IMR-90 (cell line): ENCODE data around the gene KLF9.

ENCODE experiments used
- BHLHE40 ChIP-seq: fragments of 150-350 bp; IDR thresholded peaks from 2 replicates; pipeline ENCODE4 v1.6.1; 2016; ENCODE audit warnings: mild to moderate bottlenecking, low read depth, low read length
- CEBPB ChIP-seq: IDR thresholded peaks from 2 replicates; pipeline ENCODE4 v1.6.1; 2012; ENCODE audit warnings: low read depth, low read length, improper control_type of control experiment
- FOS ChIP-seq: fragments of 150-350 bp; IDR thresholded peaks from 2 replicates; pipeline ENCODE4 v1.6.1; 2016; ENCODE audit warnings: low read depth, low read length
- MAFK ChIP-seq: IDR thresholded peaks from 2 replicates; pipeline ENCODE4 v1.6.1; 2012; ENCODE audit warnings: low read depth, low read length, improper control_type of control experiment
- MAZ ChIP-seq: IDR thresholded peaks from 2 replicates; pipeline ENCODE4 v1.6.1; 2012; ENCODE audit warnings: low read depth, mild to moderate bottlenecking, low read length, improper control_type of control experiment, moderate library complexity, borderline replicate concordance
- MXI1 ChIP-seq: IDR thresholded peaks from 2 replicates; pipeline ENCODE4 v1.6.1; 2012; ENCODE audit warnings: low read depth, mild to moderate bottlenecking, low read length, moderate library complexity, borderline replicate concordance
- NFE2L2 ChIP-seq: fragments of 150-350 bp; IDR thresholded peaks from 2 replicates; pipeline ENCODE4 v1.6.1; 2016; ENCODE audit warnings: low read depth, mild to moderate bottlenecking, low read length
- POLR2A ChIP-seq: IDR thresholded peaks from 2 replicates; pipeline ENCODE4 v1.6.1; 2012; ENCODE audit warnings: mild to moderate bottlenecking, low read depth, low read length
- RAD21 ChIP-seq: IDR thresholded peaks from 2 replicates; pipeline ENCODE4 v1.6.1; 2012; ENCODE audit warnings: low read length, improper control_type of control experiment
- RCOR1 ChIP-seq: IDR thresholded peaks from 2 replicates; pipeline ENCODE4 v1.6.1; 2012; ENCODE audit warnings: mild to moderate bottlenecking, low read length, improper control_type of control experiment; ENCODE audit not compliant: insufficient replicate concordance
- RFX5 ChIP-seq: IDR thresholded peaks from 2 replicates; pipeline ENCODE4 v1.8.0; 2012; ENCODE audit warnings: low read depth, mild to moderate bottlenecking, low read length, moderate library complexity
- SMC3 ChIP-seq: fragments of 150-350 bp; IDR thresholded peaks from 2 replicates; pipeline ENCODE4 v1.6.1; 2016; ENCODE audit warnings: low read depth, mild to moderate bottlenecking, antibody characterized with exemption, low read length, moderate library complexity
- TF ChIP-seq, protein P1 (sequence below): conservative IDR thresholded peaks from 2 replicates; pipeline ENCODE4 v1.5.1; 2012; ENCODE audit warnings: mild to moderate bottlenecking, low read depth, low read length, improper control_type of control experiment
- TF ChIP-seq, protein P2 (sequence below): fragments of 150-350 bp; IDR thresholded peaks from 2 replicates; pipeline ENCODE4 v1.6.1; 2017; ENCODE audit warnings: mild to moderate bottlenecking, antibody characterized with exemption, low read length, low read depth

DNA sequence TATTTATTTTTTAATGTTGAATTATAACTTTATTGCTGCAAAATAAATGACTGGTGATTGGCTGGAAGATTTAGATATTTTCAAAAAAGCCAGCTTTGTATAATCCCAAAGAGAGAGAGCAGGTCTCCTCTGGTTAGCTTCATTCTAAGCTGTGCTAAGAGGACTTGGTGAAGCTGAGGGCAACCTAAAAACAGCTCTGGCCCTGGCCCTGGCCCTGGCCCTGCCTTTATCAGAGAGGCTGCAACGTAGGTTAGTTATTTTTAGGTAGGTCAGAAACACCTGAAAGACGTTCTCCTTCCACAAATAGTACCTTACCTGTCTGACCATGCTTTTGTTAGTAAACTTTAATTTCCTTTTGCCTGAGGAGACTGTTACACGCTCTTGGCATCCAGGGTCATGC is 58.7 kb downstream of the KLF9 start:
- TF ChIP-seq, protein P1, sequence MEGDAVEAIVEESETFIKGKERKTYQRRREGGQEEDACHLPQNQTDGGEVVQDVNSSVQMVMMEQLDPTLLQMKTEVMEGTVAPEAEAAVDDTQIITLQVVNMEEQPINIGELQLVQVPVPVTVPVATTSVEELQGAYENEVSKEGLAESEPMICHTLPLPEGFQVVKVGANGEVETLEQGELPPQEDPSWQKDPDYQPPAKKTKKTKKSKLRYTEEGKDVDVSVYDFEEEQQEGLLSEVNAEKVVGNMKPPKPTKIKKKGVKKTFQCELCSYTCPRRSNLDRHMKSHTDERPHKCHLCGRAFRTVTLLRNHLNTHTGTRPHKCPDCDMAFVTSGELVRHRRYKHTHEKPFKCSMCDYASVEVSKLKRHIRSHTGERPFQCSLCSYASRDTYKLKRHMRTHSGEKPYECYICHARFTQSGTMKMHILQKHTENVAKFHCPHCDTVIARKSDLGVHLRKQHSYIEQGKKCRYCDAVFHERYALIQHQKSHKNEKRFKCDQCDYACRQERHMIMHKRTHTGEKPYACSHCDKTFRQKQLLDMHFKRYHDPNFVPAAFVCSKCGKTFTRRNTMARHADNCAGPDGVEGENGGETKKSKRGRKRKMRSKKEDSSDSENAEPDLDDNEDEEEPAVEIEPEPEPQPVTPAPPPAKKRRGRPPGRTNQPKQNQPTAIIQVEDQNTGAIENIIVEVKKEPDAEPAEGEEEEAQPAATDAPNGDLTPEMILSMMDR = no peak
- TF ChIP-seq RFX5 (no peak), POLR2A (no peak), RAD21 (no peak), SMC3 (no peak), MXI1 (no peak), RCOR1 (no peak), MAFK (no peak), CEBPB (no peak), BHLHE40 (no peak), MAZ (no peak), FOS (no peak), NFE2L2 (no peak)
- TF ChIP-seq, protein P2, sequence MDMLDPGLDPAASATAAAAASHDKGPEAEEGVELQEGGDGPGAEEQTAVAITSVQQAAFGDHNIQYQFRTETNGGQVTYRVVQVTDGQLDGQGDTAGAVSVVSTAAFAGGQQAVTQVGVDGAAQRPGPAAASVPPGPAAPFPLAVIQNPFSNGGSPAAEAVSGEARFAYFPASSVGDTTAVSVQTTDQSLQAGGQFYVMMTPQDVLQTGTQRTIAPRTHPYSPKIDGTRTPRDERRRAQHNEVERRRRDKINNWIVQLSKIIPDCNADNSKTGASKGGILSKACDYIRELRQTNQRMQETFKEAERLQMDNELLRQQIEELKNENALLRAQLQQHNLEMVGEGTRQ = no peak
